K562 (cell line): ENCODE measurements around the gene INVS. TPM values are rescaled to one million over a fixed set of nuclear protein-coding genes. Genes with fewer than 3 reads are reported as not detected.

Experiments used
- ATAC-seq: fragments of 200-7000 bp; cut with Tn5 transposase; 3 replicates; pipeline ENCODE4 v1.9.1; 2020; ENCODE audit warnings: moderate library complexity
- BruUV-seq: library from RNA; stranded (reverse); fragments of 400-500 nt; replicated peaks from 2 replicates; lab custom pipeline; 2021; lab: Mats Ljungman, UMichigan
- CTCF ChIA-PET: fragments of 300-600 bp; formaldehyde crosslinking; extraction: SDS; loops from one replicate; lab custom pipeline; 2021; ENCODE audit warnings: low intra/inter-chr PET ratio; lab: Yijun Ruan, JAX
- POLR2A ChIA-PET: fragments of 300-600, 350-650 bp; sonication (Branson Sonifier 250); formaldehyde crosslinking; extraction: SDS; loops from one replicate; lab custom pipeline; 2021; ENCODE audit warnings: antibody characterized with exemption, inconsistent platforms; lab: Yijun Ruan, JAX
- DNase-seq, 4 experiments: peaks; one replicate each; pipeline versions ENCODE4 v3.0.0 to v3.0.0-alpha.2; 2011 to 2018; ENCODE audit warnings: low spot score in 3 of 4, mixed read lengths in 3 of 4; ENCODE audit errors: extremely low read depth in 1 of 4
- FAIRE-seq: peaks from 2 replicates; lab custom pipeline; 2011; peaks lifted over from hg19 to GRCh38; lab: Jason Lieb, UNC
- H2AFZ ChIP-seq: 2 replicates; pipeline ENCODE4 v1.6.0; 2011; ENCODE audit warnings: low read depth, low read length, control low read depth, inconsistent platforms
- H3K27ac ChIP-seq: fragments of 200-600 bp; 3 replicates; pipeline ENCODE4 v1.8.0; 2011; ENCODE audit warnings: low read depth, mild to moderate bottlenecking, control low read depth, inconsistent platforms, low read length, moderate library complexity, mixed read lengths; ENCODE audit errors: extremely low read depth
- H3K27me3 ChIP-seq, 2 experiments: fragments of 300-600 bp in 1 of 2; 2 replicates in 1 of 2; 3 replicates in 1 of 2; pipeline versions ENCODE4 v1.6.0 to v1.8.0; 2011; ENCODE audit warnings: inconsistent platforms in 2 of 2, low read length in 2 of 2, mild to moderate bottlenecking in 1 of 2, mixed read lengths in 1 of 2, moderate library complexity in 1 of 2; ENCODE audit not compliant: control insufficient read depth in 2 of 2, insufficient read depth in 2 of 2
- H3K36me3 ChIP-seq: fragments of 300-600 bp; 3 replicates; pipeline ENCODE4 v1.8.0; 2011; ENCODE audit warnings: mild to moderate bottlenecking, low read length, inconsistent platforms; ENCODE audit not compliant: control insufficient read depth, insufficient read depth
- H3K4me1 ChIP-seq, 2 experiments: fragments of 200-600 bp in 1 of 2; replicated peaks in 1 of 2; 2 replicates in 1 of 2; 3 replicates in 1 of 2; pipeline versions ENCODE4 v1.5.1 to v1.8.0; 2011; ENCODE audit warnings: inconsistent platforms in 2 of 2, low read length in 2 of 2, mild to moderate bottlenecking in 1 of 2, mixed read lengths in 1 of 2, moderate library complexity in 1 of 2; ENCODE audit not compliant: control insufficient read depth in 2 of 2, insufficient read depth in 2 of 2
- H3K4me2 ChIP-seq: 2 replicates; pipeline ENCODE4 v1.6.1; 2011; ENCODE audit warnings: low read length, control low read depth, inconsistent platforms, mixed read lengths; ENCODE audit not compliant: insufficient read depth
- H3K4me3 ChIP-seq: fragments of 200-600 bp; sonication (generic), shearing (Covaris generic); 2 replicates; pipeline ENCODE4 v1.5.1; 2016; ENCODE audit warnings: control low read depth, inconsistent platforms
- H3K79me2 ChIP-seq: fragments of 200-600 bp; 3 replicates; pipeline ENCODE4 v1.8.0; 2011; ENCODE audit warnings: low read length, inconsistent platforms; ENCODE audit not compliant: control insufficient read depth, insufficient read depth
- H3K9ac ChIP-seq, 2 experiments: 2 replicates each; pipeline versions ENCODE4 v1.6.0 to v1.6.1; 2011; ENCODE audit warnings: low read depth in 2 of 2, low read length in 2 of 2, control low read depth in 1 of 2, inconsistent platforms in 1 of 2, mild to moderate bottlenecking in 1 of 2, mixed read lengths in 1 of 2; ENCODE audit not compliant: insufficient read depth in 1 of 2
- H3K9me1 ChIP-seq: one replicate; pipeline ENCODE4 v1.6.0; 2011; ENCODE audit warnings: inconsistent platforms, mild to moderate bottlenecking, low read length, moderate library complexity; ENCODE audit not compliant: control insufficient read depth, insufficient read depth
- H3K9me3 ChIP-seq: replicated peaks from 2 replicates; pipeline ENCODE4 v1.5.1; 2011; ENCODE audit warnings: low read depth, low read length, inconsistent platforms; ENCODE audit not compliant: control insufficient read depth, insufficient read depth
- H4K20me1 ChIP-seq: replicated peaks from 2 replicates; pipeline ENCODE4 v1.6.1; 2011; ENCODE audit warnings: low read length, inconsistent platforms, mixed read lengths; ENCODE audit not compliant: control insufficient read depth, insufficient read depth
- ATF7 ChIP-seq: fragments of 450-650 bp; IDR thresholded peaks from 2 replicates; pipeline ENCODE4 v1.7.1; 2014; ENCODE audit warnings: mild to moderate bottlenecking, moderate library complexity
- CHD2 ChIP-seq: IDR thresholded peaks from 2 replicates; pipeline ENCODE4 v1.6.1; 2011; ENCODE audit warnings: low read depth, low read length
- DMBX1 ChIP-seq: fragments of 250-450 bp; sonication (Bioruptor Pico); IDR thresholded peaks from 2 replicates; pipeline ENCODE4 v1.8.0; 2022; ENCODE audit warnings: inconsistent platforms, mild to moderate bottlenecking, moderate library complexity, borderline replicate concordance
- FOXJ2 ChIP-seq: fragments of 200-800 bp; sonication (Bioruptor generic); IDR thresholded peaks from 2 replicates; pipeline ENCODE4 v1.6.1; 2016; ENCODE audit warnings: missing genetic modification characterization, missing compliant biosample characterization
- HOXB6 ChIP-seq: fragments of 250-450 bp; sonication (Bioruptor Pico); IDR thresholded peaks from 2 replicates; pipeline ENCODE4 v1.5.1; 2022; ENCODE audit warnings: mild to moderate bottlenecking, borderline replicate concordance
- KAT2B ChIP-seq: IDR thresholded peaks from one replicate; pipeline ENCODE4 v1.6.1; 2012; ENCODE audit warnings: low read depth, mild to moderate bottlenecking, control low read depth, inconsistent platforms, low read length, moderate library complexity
- KLF16 ChIP-seq: IDR thresholded peaks from 2 replicates; pipeline ENCODE4 v1.6.1; 2016; ENCODE audit warnings: antibody characterized with exemption
- MIER1 ChIP-seq: fragments of 450-650 bp; IDR thresholded peaks from 2 replicates; pipeline ENCODE4 v1.6.1; 2016; ENCODE audit warnings: antibody characterized with exemption, mild to moderate bottlenecking, low read depth
- MLX ChIP-seq, 2 experiments: fragments of 450-650 bp in 1 of 2; sonication (generic) in 1 of 2; formaldehyde crosslinking; conservative IDR thresholded peaks; 2 replicates each; pipeline versions ENCODE4 v1.4.0 to v1.8.1; 2020 to 2022; ENCODE audit warnings: mild to moderate bottlenecking in 1 of 2, missing genetic modification reagents in 1 of 2
- ZNF24 ChIP-seq: fragments of 450-650 bp; IDR thresholded peaks from 2 replicates; pipeline ENCODE4 v1.6.1; 2016
- ZNF253 ChIP-seq: fragments of 250-450 bp; sonication (Bioruptor Pico); conservative IDR thresholded peaks from 2 replicates; pipeline ENCODE4 v1.6.1; 2021; ENCODE audit warnings: mild to moderate bottlenecking
- ZNF280B ChIP-seq: fragments of 250-450 bp; sonication (Bioruptor Pico); IDR thresholded peaks from 2 replicates; pipeline ENCODE4 v1.5.1; 2021; ENCODE audit warnings: mild to moderate bottlenecking
- in situ Hi-C: fragments of 300-500 bp; cut with MboI; formaldehyde crosslinking; loops from 4 replicates; pipeline ENCODE4 v1.15.0; 2018; ENCODE audit warnings: inconsistent platforms, mixed read lengths
- intact Hi-C: fragments of 100-400 bp; cut with micrococcal nuclease; formaldehyde crosslinking; loops from 2 replicates; pipeline ENCODE4 v1.14.2; 2022
- polyA plus RNA-seq, 8 experiments: library from polyadenylated mRNA; depleted of rRNA in 4 of 8; stranded (reverse) in 5 of 8; unstranded in 3 of 8; fragments of >200 nt; fragmentation: Nextera tagmentation in 2 of 8; fragmentation: Illumina TruSeq in 1 of 8; extraction: Ambion mirVana in 2 of 8; extraction: Trizol in 1 of 8; gene quantifications; 2 replicates each; pipeline versions ENCODE4 v1.2.1 to v1.2.3, GENCODE V29; 2011 to 2014; ENCODE audit warnings: inconsistent platforms in 1 of 8, missing spikeins in 1 of 8
- total RNA-seq, 7 experiments: library from RNA; depleted of rRNA in 6 of 7; stranded (reverse); fragments of >200 nt in 6 of 7; fragmentation: Illumina TruSeq in 2 of 7; extraction: Trizol in 2 of 7; gene quantifications; 2 replicates each; pipeline versions ENCODE4 v1.2.1 to v1.2.3, GENCODE V29; 2011 to 2021; ENCODE audit warnings: low replicate concordance in 1 of 7

The INVS gene
- total and polyA plus RNA-seq, 9 of the 15 experiments (the other 6 are each of a cell fraction or from before 2014, with no cell fraction given), result 0.77 to 18.5 (median 10.0) TPM

GRCh38 chr9:100197553-100197952 lies 98.5 kb downstream of the INVS start:
- Histone ChIP-seq H3K9ac (no peak overlapping the region), H3K4me3 (no peak overlapping the region), H3K4me1 (peaks cover 0 to 8% of the 10 kb centered on the region in 2 experiments; a peak in 2 of 5 replicates), H4K20me1 (no peaks in the 10 kb centered on the region), H3K79me2 (no peaks in the 10 kb centered on the region), H3K27me3 (no peaks in the 10 kb centered on the region), H3K9me1 (no peaks in the 10 kb centered on the region), H3K4me2 (no peak overlapping the region)
- CTCF ChIA-PET, result no interaction called here
- BruUV-seq, result no TSS peak
- intact Hi-C loops, result no loop called here
- POLR2A ChIA-PET, result interaction anchor here (0.7 to 1.1 kb wide), 2 partner anchors 8 to 11 kb away, joined by 3 read pairs; no protein-coding TSS in a partner anchor
- TF ChIP-seq ZNF24 (no peak), KAT2B (no peak), FOXJ2 (no peak), CHD2 (no peak), ZNF280B (CRISPR knock-in tag) (no peak)
- TF ChIP-seq, all 486 proteins: peak for 0
- Histone ChIP-seq H3K36me3 (no peaks in the 10 kb centered on the region), H3K9me3 (no peaks in the 10 kb centered on the region), H2AFZ (no peak overlapping the region), H3K27ac (no peak overlapping the region)
- in situ Hi-C loops, result no loop called here
- no peak for FAIRE-seq
- ATAC-seq, result no peak
- no peak for DNase-seq

- Histone ChIP-seq H3K79me2 (no peaks in the 10 kb centered on the region), H3K4me3 (no peak overlapping the region), H3K9ac (no peak overlapping the region), H3K27ac (no peak overlapping the region), H2AFZ (no peak overlapping the region), H3K9me3 (no peaks in the 10 kb centered on the region), H3K36me3 (no peaks in the 10 kb centered on the region), H3K4me2 (no peak overlapping the region), H3K27me3 (no peaks in the 10 kb centered on the region), H3K9me1 (no peaks in the 10 kb centered on the region), H4K20me1 (no peaks in the 10 kb centered on the region), H3K4me1 (no peaks in the 10 kb centered on the region)
- FAIRE-seq (no peak), DNase-seq (no peak), ATAC-seq (no peak)
- TF ChIP-seq ATF7 (no peak), MIER1 (no peak), KLF16 (no peak), ZNF253 (CRISPR knock-in tag) (no peak), MLX (CRISPR knock-in tag; conservative IDR thresholded peaks at IDR 0.05) (no peak), HOXB6 (CRISPR knock-in tag) (no peak), DMBX1 (no peak)
- intact Hi-C loops, result no loop called here
- in situ Hi-C loops, result no loop called here
- ChIA-PET POLR2A (no interaction called here), CTCF (no interaction called here)
- BruUV-seq, result no TSS peak
Measured at GRCh38 chr9:100202806-100203205, 103.8 kb downstream of the INVS start.
